Endothelial cell of umbilical vein (primary cell): ENCODE data around the gene MTARC2. TPM values are rescaled to one million over a fixed set of nuclear protein-coding genes. Genes with fewer than 3 reads are reported as not detected.

ENCODE experiments used
- BruUV-seq: library from RNA; stranded (reverse); fragments of 400-500 nt; replicated peaks from 2 replicates; lab custom pipeline; 2021; lab: Mats Ljungman, UMichigan
- CTCF ChIA-PET: fragments of 300-600, 350-600 bp; sonication (Branson Sonifier 250); formaldehyde crosslinking; loops from one replicate; lab custom pipeline; 2021; ENCODE audit warnings: antibody characterized with exemption, inconsistent platforms; lab: Charles Lee
- POLR2A ChIA-PET: fragments of 300-600, 350-600 bp; sonication (Branson Sonifier 250); formaldehyde crosslinking; loops from one replicate; lab custom pipeline; 2021; ENCODE audit warnings: antibody characterized with exemption, inconsistent platforms; lab: Charles Lee
- DNase-seq: peaks from one replicate; pipeline ENCODE4 v3.0.0-alpha.2; 2011; ENCODE audit warnings: low read depth, low spot score
- FAIRE-seq: peaks from 2 replicates; lab custom pipeline; 2011; peaks lifted over from hg19 to GRCh38; lab: Jason Lieb, UNC
- H2AFZ ChIP-seq: 2 replicates; pipeline ENCODE4 v1.6.0; 2012; ENCODE audit warnings: low read depth, low read length, control low read depth, inconsistent platforms
- H3K27ac ChIP-seq: 2 replicates; pipeline ENCODE4 v1.5.1; 2011; ENCODE audit warnings: low read depth, mild to moderate bottlenecking, control low read depth, low read length, moderate library complexity; ENCODE audit not compliant: insufficient read depth
- H3K27me3 ChIP-seq, 2 experiments: 2 replicates each; pipeline versions ENCODE4 v1.6.0 to v1.6.1; 2011; ENCODE audit warnings: low read length in 2 of 2, mixed read lengths in 1 of 2; ENCODE audit not compliant: control insufficient read depth in 2 of 2, insufficient read depth in 2 of 2
- H3K36me3 ChIP-seq, 2 experiments: 2 replicates in 1 of 2; 3 replicates in 1 of 2; pipeline ENCODE4 v1.5.1; 2011; ENCODE audit warnings: low read length in 2 of 2, mild to moderate bottlenecking in 1 of 2, moderate library complexity in 1 of 2; ENCODE audit not compliant: control insufficient read depth in 2 of 2, insufficient read depth in 2 of 2; ENCODE audit errors: extremely low read depth in 1 of 2
- H3K4me1 ChIP-seq: 3 replicates; pipeline ENCODE4 v1.5.1; 2011; ENCODE audit warnings: mild to moderate bottlenecking, low read length; ENCODE audit not compliant: control insufficient read depth, insufficient read depth; ENCODE audit errors: extremely low read depth
- H3K4me2 ChIP-seq: 2 replicates; pipeline ENCODE4 v1.6.1; 2011; ENCODE audit warnings: low read length, control low read depth, mixed read lengths; ENCODE audit not compliant: insufficient read depth
- H3K4me3 ChIP-seq, 3 experiments: fragments of 200-600 bp in 1 of 3; sonication (generic), shearing (Covaris generic) in 1 of 3; replicated peaks in 1 of 3; 2 replicates each; pipeline ENCODE4 v1.5.1; 2011 to 2016; ENCODE audit warnings: control low read depth in 3 of 3, low read length in 3 of 3, mild to moderate bottlenecking in 2 of 3, inconsistent platforms in 1 of 3, low read depth in 1 of 3, moderate library complexity in 1 of 3; ENCODE audit not compliant: insufficient read depth in 1 of 3
- H3K79me2 ChIP-seq: 2 replicates; pipeline ENCODE4 v1.6.0; 2012; ENCODE audit warnings: low read length, inconsistent platforms; ENCODE audit not compliant: control insufficient read depth, insufficient read depth
- H3K9ac ChIP-seq: replicated peaks from 2 replicates; pipeline ENCODE3; 2011; ENCODE audit warnings: low read length, control low read depth; ENCODE audit not compliant: insufficient read depth; ENCODE audit errors: extremely low read depth
- H3K9me1 ChIP-seq: replicated peaks from 3 replicates; pipeline ENCODE4 v1.6.0; 2011; ENCODE audit warnings: mild to moderate bottlenecking, low read length; ENCODE audit not compliant: control insufficient read depth, insufficient read depth; ENCODE audit errors: extremely low read depth
- H3K9me3 ChIP-seq: replicated peaks from 2 replicates; pipeline ENCODE4 v1.5.1; 2012; ENCODE audit warnings: low read length, inconsistent platforms; ENCODE audit not compliant: control insufficient read depth, insufficient read depth
- H4K20me1 ChIP-seq: replicated peaks from 2 replicates; pipeline ENCODE3; 2011; ENCODE audit warnings: mild to moderate bottlenecking, low read length; ENCODE audit not compliant: control insufficient read depth, insufficient read depth; ENCODE audit errors: extremely low read depth
- CTCF ChIP-seq, 2 donors: IDR thresholded peaks; 1 replicate in 1 of 2; 2 replicates in 1 of 2; pipeline ENCODE4 v1.5.1; 2011; ENCODE audit warnings: low read length in 2 of 2, mild to moderate bottlenecking in 2 of 2, moderate library complexity in 2 of 2, control low read depth in 1 of 2, inconsistent platforms in 1 of 2, low read depth in 1 of 2; ENCODE audit not compliant: insufficient read depth in 1 of 2; ENCODE audit errors: extremely low read depth in 1 of 2
- EZH2 ChIP-seq: IDR thresholded peaks from 2 replicates; pipeline ENCODE4 v1.6.1; 2012; ENCODE audit warnings: borderline replicate concordance, low read depth, mild to moderate bottlenecking, moderate library complexity, low read length, inconsistent platforms; ENCODE audit not compliant: severe bottlenecking
- FOS ChIP-seq: IDR thresholded peaks from 2 replicates; pipeline ENCODE4 v1.6.1; 2011; ENCODE audit warnings: mild to moderate bottlenecking, low read length, moderate library complexity, borderline replicate concordance; ENCODE audit not compliant: insufficient read depth
- GATA2 ChIP-seq: IDR thresholded peaks from 2 replicates; pipeline ENCODE4 v1.7.0; 2011; ENCODE audit warnings: low read depth, mild to moderate bottlenecking, moderate library complexity, mixed read lengths, low read length; ENCODE audit not compliant: insufficient read length, insufficient read depth
- JUN ChIP-seq: IDR thresholded peaks from 2 replicates; pipeline ENCODE4 v1.6.1; 2011; ENCODE audit warnings: borderline replicate concordance, low read depth; ENCODE audit not compliant: insufficient read length, insufficient read depth
- MAX ChIP-seq: IDR thresholded peaks from 2 replicates; pipeline ENCODE4 v1.6.1; 2011; ENCODE audit not compliant: insufficient read depth, insufficient read length
- MYC ChIP-seq: IDR thresholded peaks from one replicate; pipeline ENCODE4 v1.6.1; 2011; ENCODE audit warnings: mild to moderate bottlenecking, low read depth, low read length
- POLR2A ChIP-seq: IDR thresholded peaks from 2 replicates; pipeline ENCODE4 v1.6.1; 2012; ENCODE audit warnings: low read depth, mild to moderate bottlenecking, control low read depth, low read length
- POLR2AphosphoS5 ChIP-seq: IDR thresholded peaks from 2 replicates; pipeline ENCODE4 v1.6.1; 2012; ENCODE audit warnings: low read depth, mild to moderate bottlenecking, control low read depth, low read length, moderate library complexity; ENCODE audit not compliant: insufficient read depth
- dilution Hi-C: fragments of 300-500 bp; cut with MboI; formaldehyde crosslinking; loops from one replicate; pipeline ENCODE4 v1.15.0; 2019; ENCODE audit warnings: low sequenced_read_pairs; ENCODE audit not compliant: extremely low pct_ligation_motif_present
- intact Hi-C: fragments of 100-400 bp; cut with micrococcal nuclease; formaldehyde crosslinking; loops from one replicate; pipeline ENCODE4 v1.10.0; 2022
- polyA plus RNA-seq, 4 experiments: library from polyadenylated mRNA; depleted of rRNA in 3 of 4; stranded (reverse) in 3 of 4; unstranded in 1 of 4; fragments of >200 nt; gene quantifications; 2 replicates each; pipeline versions ENCODE4 v1.2.1 to v1.2.3, GENCODE V29; 2011 to 2012; ENCODE audit warnings: missing spikeins in 1 of 4
- total RNA-seq: library from RNA; stranded (reverse); gene quantifications from 2 replicates; pipeline ENCODE4 v1.2.3, GENCODE V29; 2021

The MTARC2 gene
- total and polyA plus RNA-seq, 2 donors (not counting 3 experiments of a cell fraction or from before 2014, with no cell fraction given) = 9.8 to 14.1 TPM

DNA sequence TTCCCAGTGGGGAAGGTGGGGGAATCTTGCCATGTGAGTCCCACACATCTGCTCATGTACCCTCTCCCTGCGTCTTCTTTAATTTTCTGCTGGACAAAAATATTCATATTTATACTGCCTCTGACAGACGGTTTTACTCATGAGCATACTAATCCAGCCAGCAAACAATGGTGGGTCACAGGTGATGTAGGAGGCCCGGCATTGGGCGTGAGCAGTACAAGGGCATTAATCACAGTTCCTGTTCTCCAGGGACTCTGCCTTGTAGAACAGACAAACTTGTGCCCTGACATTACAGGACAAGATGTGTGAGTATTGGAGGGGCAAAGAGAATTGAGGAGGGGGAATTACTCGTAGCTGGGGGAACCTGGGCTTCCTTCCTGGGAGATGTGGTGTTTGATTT, 63.6 kb downstream of the MTARC2 start:
- ChIA-PET CTCF (interaction anchor here (1.2 to 3.5 kb wide), 12 partner anchors 29 to 1644 kb away, joined by 3 to 43 read pairs (median 11); no protein-coding TSS in a partner anchor), POLR2A (no interaction called here)
- FAIRE-seq (no peak), DNase-seq (no peak)
- H3K9me1 ChIP-seq = no peaks in the 10 kb centered on the region
- peaks cover 6 to 8% of the 10 kb centered on the region in 2 experiments for H3K27me3 ChIP-seq
- no peaks in the 10 kb centered on the region for H3K9me3 ChIP-seq
- intact Hi-C loops = loop anchor here (2.0 to 10.0 kb wide), 6 partner anchors 181 to 1361 kb away; partner anchors contain the start of gene DUSP10
- no peak overlapping the region for H3K27ac ChIP-seq
- no peaks in the 10 kb centered on the region for H3K36me3 ChIP-seq
- H3K4me2 ChIP-seq = no peak overlapping the region
- H2AFZ ChIP-seq = no peak overlapping the region
- dilution Hi-C loops = no loop called here
- no peaks in the 10 kb centered on the region for H4K20me1 ChIP-seq
- H3K9ac ChIP-seq = no peak overlapping the region
- no peak overlapping the region for H3K4me3 ChIP-seq
- TF ChIP-seq EZH2 = no peak
- no peaks in the 10 kb centered on the region for H3K79me2 ChIP-seq
- BruUV-seq = no TSS peak
- peaks cover 8% of the 10 kb centered on the region for H3K4me1 ChIP-seq

GRCh38 chr1:220812308-220812707, 64.2 kb downstream of the MTARC2 start:
- dilution Hi-C loops (no loop called here), intact Hi-C loops (loop anchor here (5.0 to 10.0 kb wide), 5 partner anchors 180 to 1360 kb away; no protein-coding TSS in a partner anchor)
- H2AFZ ChIP-seq = no peak overlapping the region
- no peaks in the 10 kb centered on the region for H3K79me2 ChIP-seq
- no peak overlapping the region for H3K4me2 ChIP-seq
- FAIRE-seq (no peak), DNase-seq (no peak)
- peaks cover 8% of the 10 kb centered on the region for H3K4me1 ChIP-seq
- no peaks in the 10 kb centered on the region for H3K36me3 ChIP-seq
- H3K9ac ChIP-seq = no peak overlapping the region
- peaks cover 6 to 8% of the 10 kb centered on the region in 2 experiments for H3K27me3 ChIP-seq
- ChIA-PET POLR2A (no interaction called here), CTCF (interaction anchor here (2.2 to 2.8 kb wide), 2 partner anchors 62 to 623 kb away, joined by 6 to 11 read pairs; no protein-coding TSS in a partner anchor)
- H4K20me1 ChIP-seq = no peaks in the 10 kb centered on the region
- H3K27ac ChIP-seq = no peak overlapping the region
- no peak overlapping the region for H3K4me3 ChIP-seq
- TF ChIP-seq POLR2AphosphoS5 (no peak), JUN (no peak), FOS (no peak), MAX (no peak), POLR2A (no peak), EZH2 (no peak), GATA2 (no peak), CTCF (IDR thresholded peaks at IDR 0.05; ENCODE audit: extremely low read depth in 1 of 2, insufficient read depth in 1 of 2, low read depth in 1 of 2, low read length in 2 of 2) (no peak), MYC (no peak)
- no peaks in the 10 kb centered on the region for H3K9me3 ChIP-seq
- BruUV-seq = no TSS peak
- H3K9me1 ChIP-seq = no peaks in the 10 kb centered on the region
